Left lung (tissue), 14 donors: ENCODE data around the gene OR4C5. TPM values are rescaled to one million over a fixed set of nuclear protein-coding genes. Genes with fewer than 3 reads are reported as not detected.
"Not testable (repeated sequence)": the region's sequence is repeated elsewhere in the genome, so short reads cannot be mapped to it uniquely, and the experiment has no call there.

Experiments used
- ATAC-seq: fragments of 200-7000 bp; cut with Tn5 transposase; one replicate; pipeline ENCODE4 v1.9.1; 2020; ENCODE audit warnings: moderate library complexity
- DNase-seq, 4 donors: peaks; one replicate each; pipeline ENCODE4 v3.0.0-alpha.2; 2013 to 2020
- H3K27ac ChIP-seq, 2 donors: fragments of 200-600 bp; sonication (generic) in 1 of 2; one replicate each; pipeline versions ENCODE4 v1.5.0 to v1.8.0; 2020 to 2021
- H3K27me3 ChIP-seq, 2 donors: fragments of 200-600 bp; sonication (generic) in 1 of 2; one replicate each; pipeline versions ENCODE4 v1.5.0 to v1.8.0; 2020 to 2021
- H3K36me3 ChIP-seq, 2 donors: fragments of 200-600 bp; sonication (generic) in 1 of 2; one replicate each; pipeline versions ENCODE4 v1.5.0 to v1.8.0; 2020 to 2021
- H3K4me1 ChIP-seq, 2 donors: fragments of 200-600 bp; one replicate each; pipeline ENCODE4 v1.8.0; 2021
- H3K4me3 ChIP-seq, 2 donors: fragments of 200-600 bp; sonication (generic) in 1 of 2; one replicate each; pipeline versions ENCODE4 v1.5.0 to v1.8.0; 2020 to 2021; ENCODE audit warnings: mild to moderate bottlenecking in 1 of 2
- H3K9me3 ChIP-seq, 2 donors: fragments of 200-600 bp; sonication (generic) in 1 of 2; one replicate each; pipeline versions ENCODE4 v1.5.0 to v1.8.0; 2020 to 2021
- CTCF ChIP-seq, 2 donors: fragments of 200-600 bp; sonication (generic) in 1 of 2; IDR thresholded peaks; one replicate each; pipeline versions ENCODE4 v1.5.0 to v1.8.0; 2021; ENCODE audit warnings: antibody characterized with exemption in 2 of 2
- intact Hi-C, 2 donors: fragments of 100-400 bp; cut with DNase I; formaldehyde crosslinking; loops; one replicate each; pipeline versions ENCODE4 v1.11.2 to v1.14.2; 2022
- long read RNA-seq, 12 donors: library from polyadenylated mRNA in 2 of 12; unstranded in 2 of 12; transcript quantifications; one replicate each; pipeline ENCODE4 v2.0.0 and lab custom pipeline, GENCODE V29; 2019 to 2026
- polyA plus RNA-seq, 6 donors: library from polyadenylated mRNA; unstranded; fragments of 120-200 nt; gene quantifications; one replicate each; pipeline ENCODE4 v1.2.1, GENCODE V29; 2013; ENCODE audit not compliant: insufficient read length in 6 of 6
- total RNA-seq, 2 donors: library from RNA; stranded (reverse); fragmentation: NEBNext Ultra II Directional; extraction: Animal tissue kit (Norgen Biotek cat#: 25700); gene quantifications; one replicate each; pipeline ENCODE4 v1.2.1, GENCODE V29; 2021
- donor health status: DM: no; HTN: yes; CAD: no.
- donor health status: DM: no; HTN: no; CAD: no.

The OR4C5 gene
- total RNA-seq (not detected), polyA plus RNA-seq (not detected)
- long read RNA-seq, donor 1: 0 reads
- long read RNA-seq, donor 2: 0 reads
- long read RNA-seq, donor 3: 0 reads
- long read RNA-seq, donor 4: 0 reads
- long read RNA-seq, donor 5: 0 reads
- long read RNA-seq, donor 6: 0 reads
- long read RNA-seq, donor 7: 0 reads
- long read RNA-seq, donor 8: 0 reads
- long read RNA-seq, donor 9: 0 reads
- long read RNA-seq, donor 10: 0 reads
- long read RNA-seq, donor 11, partial matches to known transcripts: 0 of 1 reads
- long read RNA-seq, donor 11, other reads (novel, unspliced or antisense): 0 of 1 reads
- long read RNA-seq, donor 12: 0 reads

- no peaks in the 10 kb centered on the region for H3K36me3 ChIP-seq
- TF ChIP-seq CTCF (IDR thresholded peaks at IDR 0.05): no peak
- H3K4me1 ChIP-seq: no peaks in the 10 kb centered on the region
- no peak for ATAC-seq
- no peaks in the 10 kb centered on the region for H3K27me3 ChIP-seq
- no peak within 1 kb of the TSS for H3K4me3 ChIP-seq
- intact Hi-C loops: no loop called here
- DNase-seq: no peak
- peaks cover 0 to 2% of the 10 kb centered on the region in 2 donors for H3K9me3 ChIP-seq
- no peak within 1 kb of the TSS for H3K27ac ChIP-seq
These were observed at the start of gene OR4C5 for GRCh38 chr11:48366365-48366764. TSS of gene OR4C5 (minus strand) at chr11:48366465. CDS start at chr11:48366465, 0 bp downstream.

GRCh38 chr11:48384670-48385069 is 18.4 kb upstream of the OR4C5 start:
- Histone ChIP-seq H3K27ac (no peak overlapping the region), H3K27me3 (no peaks in the 10 kb centered on the region), H3K36me3 (no peaks in the 10 kb centered on the region), H3K9me3 (peaks cover 0 to 72% of the 10 kb centered on the region in 2 donors), H3K4me3 (no peak overlapping the region), H3K4me1 (no peaks in the 10 kb centered on the region)
- no peak for TF ChIP-seq CTCF (IDR thresholded peaks at IDR 0.05)
- DNase-seq (no peak), ATAC-seq (no peak)
- intact Hi-C loops: no loop called here

GRCh38 chr11:48384151-48384550 is 17.9 kb upstream of the OR4C5 start:
- H3K27ac ChIP-seq, intact Hi-C loops, H3K36me3 ChIP-seq, ATAC-seq, H3K27me3 ChIP-seq, DNase-seq, H3K4me1 ChIP-seq, H3K4me3 ChIP-seq: not testable (repeated sequence)
- peaks cover 0 to 76% of the 10 kb centered on the region in 2 donors for H3K9me3 ChIP-seq

GRCh38 chr11:48361289-48361688 is 5.0 kb downstream of the OR4C5 start:
- DNase-seq, H3K4me1 ChIP-seq, H3K27me3 ChIP-seq, H3K4me3 ChIP-seq, ATAC-seq, H3K36me3 ChIP-seq, H3K27ac ChIP-seq, intact Hi-C loops: not testable (repeated sequence)
- H3K9me3 ChIP-seq: peaks cover 0 to 15% of the 10 kb centered on the region in 2 donors

GRCh38 chr11:48354677-48355076 is 11.6 kb downstream of the OR4C5 start:
- peaks cover 0 to 23% of the 10 kb centered on the region in 2 donors for H3K9me3 ChIP-seq
- no peak overlapping the region for H3K27ac ChIP-seq
- H3K36me3 ChIP-seq: no peaks in the 10 kb centered on the region
- intact Hi-C loops: no loop called here
- no peak overlapping the region for H3K4me3 ChIP-seq
- peak; percentile 40 for ATAC-seq
- no peak for DNase-seq
- TF ChIP-seq CTCF (IDR thresholded peaks at IDR 0.05): no peak
- no peaks in the 10 kb centered on the region for H3K27me3 ChIP-seq
- no peaks in the 10 kb centered on the region for H3K4me1 ChIP-seq

GRCh38 chr11:48354013-48354412 is 12.3 kb downstream of the OR4C5 start:
- no peak overlapping the region for H3K4me3 ChIP-seq
- peaks cover 0 to 21% of the 10 kb centered on the region in 2 donors for H3K9me3 ChIP-seq
- intact Hi-C loops: no loop called here
- no peaks in the 10 kb centered on the region for H3K4me1 ChIP-seq
- ATAC-seq (no peak), DNase-seq (no peak)
- H3K36me3 ChIP-seq: no peaks in the 10 kb centered on the region
- H3K27me3 ChIP-seq: no peaks in the 10 kb centered on the region
- no peak overlapping the region for H3K27ac ChIP-seq
- no peak for TF ChIP-seq CTCF (IDR thresholded peaks at IDR 0.05)

GRCh38 chr11:48346286-48346685 is 20.0 kb downstream of the OR4C5 start:
- H3K36me3 ChIP-seq, DNase-seq, H3K4me1 ChIP-seq, intact Hi-C loops, H3K4me3 ChIP-seq, H3K27me3 ChIP-seq, ATAC-seq, H3K27ac ChIP-seq: not testable (repeated sequence)
- peaks cover 0 to 26% of the 10 kb centered on the region in 2 donors for H3K9me3 ChIP-seq

- H3K4me1 ChIP-seq, H3K4me3 ChIP-seq, H3K36me3 ChIP-seq, ATAC-seq, DNase-seq, H3K27ac ChIP-seq, H3K27me3 ChIP-seq, intact Hi-C loops: not testable (repeated sequence)
- peaks cover 0 to 21% of the 10 kb centered on the region in 2 donors for H3K9me3 ChIP-seq
These were observed 23.8 kb downstream of the OR4C5 start for GRCh38 chr11:48342505-48342904.
